ENCODE measurements around the gene GPRC5B.
A peak's percentile ranks its signal among the peaks of the same experiment; 100 is the strongest.

Gene GPRC5B

DNA sequence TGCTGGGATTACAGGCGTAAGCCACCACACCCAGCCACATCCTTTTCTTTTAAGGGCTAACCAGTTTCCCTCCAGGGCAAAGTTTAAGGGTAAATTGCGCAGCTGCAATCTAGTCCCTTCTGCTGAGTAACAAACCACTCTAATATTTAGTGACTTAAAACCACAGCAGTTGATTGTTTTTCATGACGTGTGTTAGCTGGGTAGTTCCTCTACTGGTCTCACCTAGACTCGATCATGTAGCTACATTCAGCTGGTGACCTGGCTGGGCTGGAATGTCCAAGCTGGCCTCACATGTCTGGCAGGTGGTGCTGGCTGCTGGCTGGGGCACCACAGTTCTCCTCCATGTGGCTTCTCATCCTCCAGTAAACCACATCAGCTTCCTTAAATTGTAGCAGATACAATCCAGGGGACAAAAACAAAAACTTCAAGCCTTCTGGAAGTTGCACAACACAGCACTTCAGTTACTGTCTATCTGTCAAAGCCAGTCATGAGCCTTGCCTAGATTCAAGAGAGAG is 75.5 kb downstream of the GPRC5B start:
- DNase-seq, result peak; percentile 27 to 58 (median 56)

DNA sequence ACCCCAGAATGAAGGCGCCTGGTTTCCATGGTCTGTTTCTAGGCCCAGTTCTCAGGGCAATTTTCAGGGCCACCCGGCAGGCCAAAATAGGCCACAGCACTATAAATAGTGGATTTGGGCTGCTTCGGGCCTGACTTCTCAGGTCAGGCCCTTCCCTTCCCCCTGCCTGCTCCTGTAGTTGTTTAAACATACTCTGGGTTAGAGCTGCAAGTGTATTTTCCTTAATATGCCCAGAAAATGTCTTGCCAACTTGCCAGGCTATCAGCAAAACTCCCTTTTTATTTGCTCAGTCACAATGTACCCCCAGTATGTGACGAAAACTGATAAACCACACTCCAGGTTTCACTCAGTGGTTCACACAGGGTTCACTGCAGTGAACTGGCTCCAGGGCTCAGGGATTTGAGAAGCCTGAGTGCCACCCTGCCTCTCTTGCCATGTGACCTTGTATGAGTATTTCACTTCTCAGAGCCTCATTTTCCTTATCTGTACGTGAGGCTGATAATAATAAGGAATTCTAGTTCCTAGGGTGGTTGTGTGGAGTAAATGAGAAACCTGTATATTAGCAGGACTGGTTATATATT is 76.5 kb downstream of the GPRC5B start:
- DNase-seq, result no peak

Data from suppressor macrophage (primary cell).